Measurements from ENCODE around the gene MPRIP.

GRCh38 chr17:17207998-17208397 lies 165.7 kb downstream of the MPRIP start:
- TF ChIP-seq ZNF274 (IDR thresholded peaks at IDR 0.05; ENCODE audit: low read length) (no peak), ZNF274 (tag by site-specific recombination; IDR thresholded peaks at IDR 0.05; ENCODE audit: borderline replicate concordance) (no peak), REST (tag by site-specific recombination; IDR thresholded peaks at IDR 0.05) (no peak), CTCF (tag by site-specific recombination; IDR thresholded peaks at IDR 0.05) (no peak), KLF7 (tag by site-specific recombination; IDR thresholded peaks at IDR 0.05; ENCODE audit: borderline replicate concordance) (no peak), PATZ1 (tag by site-specific recombination; IDR thresholded peaks at IDR 0.05) (no peak), ZNF24 (tag by site-specific recombination; IDR thresholded peaks at IDR 0.05) (no peak), TCF7L2 (IDR thresholded peaks at IDR 0.05; ENCODE audit: borderline replicate concordance, low read depth, low read length) (no peak)
